GM12891 (cell line): Measurements from ENCODE around the gene TBX4.

ENCODE experiments used
- POLR2A ChIP-seq: IDR thresholded peaks from 2 replicates; pipeline ENCODE4 v1.6.1; 2011; ENCODE audit warnings: low read depth, low read length, control low read depth
- POLR2AphosphoS5 ChIP-seq: IDR thresholded peaks from 2 replicates; pipeline ENCODE4 v1.6.1; 2011; ENCODE audit warnings: low read depth, low read length, control low read depth
- POU2F2 ChIP-seq: IDR thresholded peaks from 2 replicates; pipeline ENCODE4 v1.6.1; 2011; ENCODE audit warnings: low read depth, mild to moderate bottlenecking, control low read depth, low read length, moderate library complexity
- SPI1 ChIP-seq: IDR thresholded peaks from 2 replicates; pipeline ENCODE4 v1.6.1; 2011; ENCODE audit warnings: low read depth, low read length, control low read depth
- TAF1 ChIP-seq: IDR thresholded peaks from 2 replicates; pipeline ENCODE4 v1.6.1; 2011; ENCODE audit warnings: low read depth, low read length, control low read depth

GRCh38 chr17:61510237-61510636 lies 58.0 kb downstream of the TBX4 start:
- TF ChIP-seq POLR2A = no peak
- no peak for TF ChIP-seq POLR2AphosphoS5
- no peak for TF ChIP-seq TAF1
- no peak for TF ChIP-seq POU2F2
- no peak for TF ChIP-seq SPI1
